A673 (cell line): Measurements from ENCODE around the gene DHPS. TPM values are rescaled to one million over a fixed set of nuclear protein-coding genes. Genes with fewer than 3 reads are reported as not detected.

Experiments
- BruUV-seq: library from RNA; stranded (reverse); fragments of 400-500 nt; replicated peaks from 2 replicates; lab custom pipeline; 2021; lab: Mats Ljungman, UMichigan
- CTCF ChIA-PET: fragments of 300-600 bp; sonication (Branson Sonifier 250); formaldehyde crosslinking; loops from one replicate; lab custom pipeline; 2022; ENCODE audit warnings: antibody characterized with exemption; lab: Charles Lee
- POLR2A ChIA-PET: fragments of 300-600 bp; sonication (Branson Sonifier 250); formaldehyde crosslinking; loops from one replicate; lab custom pipeline; 2022; ENCODE audit warnings: antibody characterized with exemption; ENCODE audit not compliant: low non-redundant PET; lab: Charles Lee
- DNase-seq: peaks from one replicate; pipeline ENCODE4 v3.0.0-alpha.2; 2015; ENCODE audit warnings: low spot score
- H3K27ac ChIP-seq: fragments of 200-600 bp; sonication (generic); 2 replicates; pipeline ENCODE4 v1.5.1; 2016; ENCODE audit warnings: mixed run types, low read depth, mild to moderate bottlenecking, mixed read lengths, antibody characterized with exemption, low read length; ENCODE audit not compliant: poor library complexity, severe bottlenecking
- H3K27me3 ChIP-seq: fragments of 200-600 bp; sonication (generic); replicated peaks from 2 replicates; pipeline ENCODE4 v1.6.1; 2017; ENCODE audit warnings: mixed run types, low read depth, mild to moderate bottlenecking, mixed read lengths, antibody characterized with exemption, low read length; ENCODE audit not compliant: insufficient read depth, poor library complexity
- H3K36me3 ChIP-seq: fragments of 200-600 bp; sonication (generic); 2 replicates; pipeline ENCODE4 v1.6.1; 2016; ENCODE audit warnings: mixed run types, mild to moderate bottlenecking, mixed read lengths, antibody characterized with exemption, low read length; ENCODE audit not compliant: insufficient read depth, poor library complexity, severe bottlenecking
- H3K4me1 ChIP-seq: fragments of 200-600 bp; sonication (generic); 2 replicates; pipeline ENCODE4 v1.6.1; 2017; ENCODE audit warnings: mixed run types, mild to moderate bottlenecking, mixed read lengths, antibody characterized with exemption, low read length; ENCODE audit not compliant: insufficient read depth, poor library complexity, severe bottlenecking
- H3K4me3 ChIP-seq: fragments of 200-600 bp; sonication (generic); 2 replicates; pipeline ENCODE4 v1.5.1; 2016; ENCODE audit warnings: low read depth, mixed run types, mild to moderate bottlenecking, mixed read lengths, low read length; ENCODE audit not compliant: poor library complexity, severe bottlenecking
- H3K9me3 ChIP-seq: fragments of 200-600 bp; sonication (generic); 2 replicates; pipeline ENCODE4 v1.6.1; 2016; ENCODE audit warnings: mixed run types, low read depth, mild to moderate bottlenecking, mixed read lengths, antibody characterized with exemption, low read length; ENCODE audit not compliant: poor library complexity, severe bottlenecking
- EZH2 ChIP-seq: fragments of 200-600 bp; sonication (generic); IDR thresholded peaks from 2 replicates; pipeline ENCODE4 v1.6.1; 2017; ENCODE audit warnings: borderline replicate concordance, low read depth, mild to moderate bottlenecking, mixed read lengths, antibody characterized with exemption, low read length; ENCODE audit not compliant: poor library complexity, severe bottlenecking
- intact Hi-C: fragments of 100-400 bp; cut with micrococcal nuclease; formaldehyde crosslinking; loops from one replicate; pipeline ENCODE4 v1.10.0; 2022; ENCODE audit not compliant: unreplicated experiment
- total RNA-seq: library from RNA; stranded (reverse); gene quantifications from 2 replicates; pipeline ENCODE4 v1.2.3, GENCODE V29; 2021
- TF ChIP-seq, protein P1 (sequence below): fragments of 300-800, 200-600 bp; sonication (generic); conservative IDR thresholded peaks from 2 replicates; pipeline ENCODE4 v1.5.1; 2017; ENCODE audit warnings: low read depth, mild to moderate bottlenecking, antibody characterized with exemption, low read length, moderate library complexity, mixed read lengths

Gene DHPS
- total RNA-seq, 1 experiment from 2014 or later: 117 TPM

GRCh38 chr19:12656899-12657571 lies 24.6 kb downstream of the DHPS start:
- no peak for DNase-seq
- TF ChIP-seq EZH2: no peak
- TF ChIP-seq, protein P1, sequence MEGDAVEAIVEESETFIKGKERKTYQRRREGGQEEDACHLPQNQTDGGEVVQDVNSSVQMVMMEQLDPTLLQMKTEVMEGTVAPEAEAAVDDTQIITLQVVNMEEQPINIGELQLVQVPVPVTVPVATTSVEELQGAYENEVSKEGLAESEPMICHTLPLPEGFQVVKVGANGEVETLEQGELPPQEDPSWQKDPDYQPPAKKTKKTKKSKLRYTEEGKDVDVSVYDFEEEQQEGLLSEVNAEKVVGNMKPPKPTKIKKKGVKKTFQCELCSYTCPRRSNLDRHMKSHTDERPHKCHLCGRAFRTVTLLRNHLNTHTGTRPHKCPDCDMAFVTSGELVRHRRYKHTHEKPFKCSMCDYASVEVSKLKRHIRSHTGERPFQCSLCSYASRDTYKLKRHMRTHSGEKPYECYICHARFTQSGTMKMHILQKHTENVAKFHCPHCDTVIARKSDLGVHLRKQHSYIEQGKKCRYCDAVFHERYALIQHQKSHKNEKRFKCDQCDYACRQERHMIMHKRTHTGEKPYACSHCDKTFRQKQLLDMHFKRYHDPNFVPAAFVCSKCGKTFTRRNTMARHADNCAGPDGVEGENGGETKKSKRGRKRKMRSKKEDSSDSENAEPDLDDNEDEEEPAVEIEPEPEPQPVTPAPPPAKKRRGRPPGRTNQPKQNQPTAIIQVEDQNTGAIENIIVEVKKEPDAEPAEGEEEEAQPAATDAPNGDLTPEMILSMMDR: no peak
- ChIA-PET POLR2A (no interaction called here), CTCF (no interaction called here)
- BruUV-seq: no TSS peak
- no peaks in the 10 kb centered on the region for H3K27me3 ChIP-seq
- H3K4me1 ChIP-seq: no peaks in the 10 kb centered on the region
- H3K36me3 ChIP-seq: peaks cover 11% of the 10 kb centered on the region
- intact Hi-C loops: no loop called here
- no peaks in the 10 kb centered on the region for H3K9me3 ChIP-seq
- H3K27ac ChIP-seq: no peak overlapping the region
- no peak overlapping the region for H3K4me3 ChIP-seq

GRCh38 chr19:12655546-12655945 lies 26.1 kb downstream of the DHPS start:
- Histone ChIP-seq H3K27me3 (no peaks in the 10 kb centered on the region), H3K9me3 (no peaks in the 10 kb centered on the region), H3K36me3 (peaks cover 7% of the 10 kb centered on the region), H3K27ac (no peak overlapping the region), H3K4me3 (no peak overlapping the region), H3K4me1 (no peaks in the 10 kb centered on the region)
- ChIA-PET CTCF (interaction anchor here (0.6 kb wide), 1 partner anchor 19 kb away, joined by 3 read pairs; no protein-coding TSS in a partner anchor), POLR2A (no interaction called here)
- intact Hi-C loops: no loop called here
- TF ChIP-seq EZH2: no peak
- TF ChIP-seq, protein P1: no peak
- BruUV-seq: no TSS peak
- no peak for DNase-seq

DNA sequence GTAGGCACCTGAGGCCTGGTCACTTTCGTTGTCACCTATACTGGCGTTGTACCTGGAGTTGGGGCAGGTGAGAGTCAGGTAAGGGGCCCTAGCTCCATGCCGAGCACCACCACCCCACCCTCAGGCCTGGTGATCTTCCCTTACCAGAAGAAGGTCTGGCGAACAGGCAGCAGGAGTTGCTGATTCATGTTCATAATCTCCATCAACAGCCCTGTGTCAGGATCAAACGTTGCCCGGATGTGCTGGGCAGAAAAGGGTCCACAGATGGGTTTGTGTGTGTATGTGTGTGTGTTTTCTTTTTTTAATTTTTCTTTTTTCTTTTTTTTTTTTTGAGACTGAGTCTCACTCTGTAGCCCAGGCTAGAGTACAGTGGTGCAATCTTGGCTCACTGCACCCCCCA lies 29.5 kb downstream of the DHPS start:
- H3K27me3 ChIP-seq: no peaks in the 10 kb centered on the region
- no peak overlapping the region for H3K27ac ChIP-seq
- H3K4me1 ChIP-seq: no peaks in the 10 kb centered on the region
- intact Hi-C loops: no loop called here
- TF ChIP-seq EZH2: no peak
- TF ChIP-seq, protein P1: no peak
- peaks cover 4% of the 10 kb centered on the region for H3K36me3 ChIP-seq
- no TSS peak for BruUV-seq
- DNase-seq: no peak
- no peak overlapping the region for H3K4me3 ChIP-seq
- H3K9me3 ChIP-seq: no peaks in the 10 kb centered on the region
- CTCF ChIA-PET: no interaction called here
- POLR2A ChIA-PET: interaction anchor here (0.5 kb wide), 1 partner anchor 11 kb away, joined by 3 read pairs; no protein-coding TSS in a partner anchor
